HCT116 (cell line): ENCODE data around the gene MEIS1. TPM values are rescaled to one million over a fixed set of nuclear protein-coding genes. Genes with fewer than 3 reads are reported as not detected.

Source experiments
- ATAC-seq: fragments of 200-7000 bp; cut with Tn5 transposase; 2 replicates; pipeline ENCODE4 v1.9.1; 2020; ENCODE audit warnings: mild to moderate bottlenecking, moderate library complexity
- BruUV-seq: library from RNA; stranded (reverse); fragments of 400-500 nt; replicated peaks from 2 replicates; lab custom pipeline; 2021; lab: Mats Ljungman, UMichigan
- CTCF ChIA-PET: fragments of 300-600 bp; sonication (Branson Sonifier 250); formaldehyde crosslinking; loops from one replicate; lab custom pipeline; 2021; ENCODE audit warnings: antibody characterized with exemption; lab: Charles Lee
- POLR2A ChIA-PET: fragments of 300-600, 350-600 bp; sonication (Branson Sonifier 250); formaldehyde crosslinking; loops from one replicate; lab custom pipeline; 2021; ENCODE audit warnings: antibody characterized with exemption; lab: Charles Lee
- RAD21 ChIA-PET, 2 experiments: fragments of 300-600 bp; sonication (Branson Sonifier 250); formaldehyde crosslinking; loops; one replicate each; lab custom pipeline; 2023; ENCODE audit warnings: low total read pairs in 2 of 2; ENCODE audit not compliant: uncharacterized antibody in 2 of 2, unreplicated experiment in 2 of 2, low non-redundant PET in 1 of 2; lab: Charles Lee
- DNase-seq: peaks from one replicate; pipeline ENCODE4 v3.0.0-alpha.2; 2010; ENCODE audit warnings: low read depth, low spot score
- H2AFZ ChIP-seq: fragments of 200-600 bp; shearing (Covaris generic), sonication (generic); 2 replicates; pipeline ENCODE4 v1.6.1; 2017; ENCODE audit warnings: low read depth, mixed run types, mixed read lengths, antibody characterized with exemption, low read length; ENCODE audit not compliant: poor library complexity, severe bottlenecking
- H3K27ac ChIP-seq: 2 replicates; pipeline ENCODE4 v1.5.1; 2012; ENCODE audit warnings: low read depth, low read length
- H3K27me3 ChIP-seq: fragments of 200-600 bp; sonication (generic); 2 replicates; pipeline ENCODE4 v1.6.1; 2016; ENCODE audit warnings: mixed run types, low read length, mixed read lengths; ENCODE audit not compliant: insufficient read depth
- H3K36me3 ChIP-seq, 2 experiments: fragments of 200-500 bp in 1 of 2; fragments of 200-600 bp in 1 of 2; sonication (Bioruptor generic) in 1 of 2; sonication (generic) in 1 of 2; 2 replicates each; pipeline versions ENCODE4 v1.5.1 to v1.6.1; 2014 to 2016; ENCODE audit warnings: low read length in 2 of 2, inconsistent platforms in 1 of 2, mixed read lengths in 1 of 2, mixed run types in 1 of 2; ENCODE audit not compliant: insufficient read depth in 2 of 2, control insufficient read depth in 1 of 2
- H3K4me1 ChIP-seq, 2 experiments: fragments of 200-600 bp in 1 of 2; sonication (generic) in 1 of 2; 2 replicates each; pipeline versions ENCODE4 v1.5.1 to v1.6.1; 2012 to 2017; ENCODE audit warnings: low read length in 2 of 2, inconsistent platforms in 1 of 2, mild to moderate bottlenecking in 1 of 2, mixed read lengths in 1 of 2, mixed run types in 1 of 2, moderate library complexity in 1 of 2; ENCODE audit not compliant: insufficient read depth in 2 of 2, control insufficient read depth in 1 of 2
- H3K4me2 ChIP-seq: fragments of 200-600 bp; sonication (generic); 2 replicates; pipeline ENCODE4 v1.6.1; 2017; ENCODE audit warnings: mixed run types, low read length, mixed read lengths
- H3K4me3 ChIP-seq, 2 experiments: fragments of 200-600 bp in 1 of 2; sonication (generic) in 1 of 2; replicated peaks in 1 of 2; 2 replicates each; pipeline ENCODE4 v1.5.1; 2011 to 2016; ENCODE audit warnings: low read length in 2 of 2, control low read depth in 1 of 2, low read depth in 1 of 2, mild to moderate bottlenecking in 1 of 2, mixed read lengths in 1 of 2, mixed run types in 1 of 2
- H3K79me2 ChIP-seq: fragments of 200-600 bp; sonication (generic); 2 replicates; pipeline ENCODE4 v1.6.1; 2017; ENCODE audit warnings: mild to moderate bottlenecking, mixed run types, low read length, moderate library complexity, mixed read lengths; ENCODE audit not compliant: insufficient read depth
- H3K9ac ChIP-seq: fragments of 200-600 bp; sonication (generic); 2 replicates; pipeline ENCODE4 v1.6.1; 2016; ENCODE audit warnings: low read length, mixed read lengths
- H3K9me2 ChIP-seq: fragments of 200-600 bp; sonication (generic), shearing (Covaris generic); 2 replicates; pipeline ENCODE4 v1.6.1; 2017; ENCODE audit warnings: mixed run types, mild to moderate bottlenecking, moderate library complexity; ENCODE audit not compliant: insufficient read depth
- H3K9me3 ChIP-seq, 2 experiments: fragments of 200-500 bp in 1 of 2; fragments of 200-600 bp in 1 of 2; sonication (Bioruptor generic) in 1 of 2; sonication (generic) in 1 of 2; 2 replicates each; pipeline ENCODE4 v1.6.1; 2014 to 2017; ENCODE audit warnings: low read length in 2 of 2, mixed read lengths in 2 of 2, inconsistent platforms in 1 of 2, low read depth in 1 of 2, mild to moderate bottlenecking in 1 of 2, mixed run types in 1 of 2, moderate library complexity in 1 of 2; ENCODE audit not compliant: control insufficient read depth in 1 of 2, insufficient read depth in 1 of 2
- H4K20me1 ChIP-seq: fragments of 200-600 bp; sonication (generic), shearing (Covaris generic); 2 replicates; pipeline ENCODE4 v1.6.1; 2017; ENCODE audit warnings: mixed run types, mild to moderate bottlenecking, moderate library complexity; ENCODE audit not compliant: insufficient read depth
- CEBPB ChIP-seq: IDR thresholded peaks from 2 replicates; pipeline ENCODE4 v1.6.1; 2012; ENCODE audit warnings: low read depth
- ELF1 ChIP-seq: IDR thresholded peaks from 2 replicates; pipeline ENCODE4 v1.6.1; 2012; ENCODE audit warnings: low read depth, borderline replicate concordance
- EZH2 ChIP-seq: fragments of 200-600 bp; sonication (generic); IDR thresholded peaks from 2 replicates; pipeline ENCODE4 v1.6.1; 2017; ENCODE audit warnings: antibody characterized with exemption, mixed run types
- EZH2phosphoT487 ChIP-seq: fragments of 200-600 bp; IDR thresholded peaks from 2 replicates; pipeline ENCODE4 v1.6.1; 2018; ENCODE audit warnings: antibody characterized with exemption, borderline replicate concordance
- FOSL1 ChIP-seq: IDR thresholded peaks from 2 replicates; pipeline ENCODE4 v1.6.1; 2012; ENCODE audit warnings: low read depth
- MAX ChIP-seq: IDR thresholded peaks from 2 replicates; pipeline ENCODE4 v1.6.1; 2012
- POLR2A ChIP-seq: IDR thresholded peaks from 2 replicates; pipeline ENCODE4 v1.7.0; 2011; ENCODE audit warnings: borderline replicate concordance; ENCODE audit not compliant: insufficient read depth, insufficient read length; ENCODE audit errors: extremely low read depth
- POLR2AphosphoS5 ChIP-seq: IDR thresholded peaks from 2 replicates; pipeline ENCODE4 v1.6.1; 2011; ENCODE audit warnings: mild to moderate bottlenecking, low read depth, low read length, moderate library complexity
- SP1 ChIP-seq: IDR thresholded peaks from 2 replicates; pipeline ENCODE4 v1.6.1; 2012; ENCODE audit warnings: low read depth
- SRF ChIP-seq: IDR thresholded peaks from 2 replicates; pipeline ENCODE4 v1.6.1; 2012; ENCODE audit warnings: low read depth
- TCF7L2 ChIP-seq: IDR thresholded peaks from 2 replicates; pipeline ENCODE4 v1.7.0; 2011; ENCODE audit warnings: borderline replicate concordance, inconsistent platforms; ENCODE audit not compliant: insufficient read depth, insufficient read length; ENCODE audit errors: extremely low read depth
- ZFX ChIP-seq: fragments of 450-650 bp; IDR thresholded peaks from 2 replicates; pipeline ENCODE4 v1.6.1; 2017
- intact Hi-C: fragments of 100-400 bp; cut with micrococcal nuclease; formaldehyde crosslinking; loops from 2 replicates; pipeline ENCODE4 v1.10.0; 2022
- total RNA-seq: library from RNA; stranded (reverse); gene quantifications from one replicate; pipeline ENCODE4 v1.2.1, GENCODE V29; 2021; ENCODE audit not compliant: unreplicated experiment
- TF ChIP-seq, protein P1 (sequence below), 3 experiments: fragments of 200-600 bp in 1 of 3; sonication (generic) in 1 of 3; IDR thresholded peaks in 2 of 3; conservative IDR thresholded peaks in 1 of 3; 2 replicates each; pipeline ENCODE4 v1.5.1; 2012 to 2017; ENCODE audit warnings: low read depth in 2 of 3, low read length in 2 of 3, antibody characterized with exemption in 1 of 3, borderline replicate concordance in 1 of 3, control low read depth in 1 of 3, mild to moderate bottlenecking in 1 of 3, mixed read lengths in 1 of 3, mixed run types in 1 of 3, moderate library complexity in 1 of 3; ENCODE audit not compliant: insufficient read depth in 1 of 3
- TF ChIP-seq, protein P2 (sequence below): IDR thresholded peaks from 2 replicates; pipeline ENCODE4 v1.6.1; 2012; ENCODE audit warnings: low read depth

Gene MEIS1
- total RNA-seq, 1 experiment from 2014 or later, result 0.32 TPM

- DNase-seq (no peak), ATAC-seq (no peak)
- intact Hi-C loops, result no loop called here
- RAD21 ChIA-PET, result no interaction called here
- H3K4me1 ChIP-seq, result no peaks in the 10 kb centered on the region
- no peaks in the 10 kb centered on the region for H3K36me3 ChIP-seq
- no peak overlapping the region for H3K9ac ChIP-seq
- no peak overlapping the region for H3K27ac ChIP-seq
- TF ChIP-seq SP1, result no peak
- TF ChIP-seq, protein P1, sequence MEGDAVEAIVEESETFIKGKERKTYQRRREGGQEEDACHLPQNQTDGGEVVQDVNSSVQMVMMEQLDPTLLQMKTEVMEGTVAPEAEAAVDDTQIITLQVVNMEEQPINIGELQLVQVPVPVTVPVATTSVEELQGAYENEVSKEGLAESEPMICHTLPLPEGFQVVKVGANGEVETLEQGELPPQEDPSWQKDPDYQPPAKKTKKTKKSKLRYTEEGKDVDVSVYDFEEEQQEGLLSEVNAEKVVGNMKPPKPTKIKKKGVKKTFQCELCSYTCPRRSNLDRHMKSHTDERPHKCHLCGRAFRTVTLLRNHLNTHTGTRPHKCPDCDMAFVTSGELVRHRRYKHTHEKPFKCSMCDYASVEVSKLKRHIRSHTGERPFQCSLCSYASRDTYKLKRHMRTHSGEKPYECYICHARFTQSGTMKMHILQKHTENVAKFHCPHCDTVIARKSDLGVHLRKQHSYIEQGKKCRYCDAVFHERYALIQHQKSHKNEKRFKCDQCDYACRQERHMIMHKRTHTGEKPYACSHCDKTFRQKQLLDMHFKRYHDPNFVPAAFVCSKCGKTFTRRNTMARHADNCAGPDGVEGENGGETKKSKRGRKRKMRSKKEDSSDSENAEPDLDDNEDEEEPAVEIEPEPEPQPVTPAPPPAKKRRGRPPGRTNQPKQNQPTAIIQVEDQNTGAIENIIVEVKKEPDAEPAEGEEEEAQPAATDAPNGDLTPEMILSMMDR (IDR thresholded peaks at IDR 0.05 in 2 of 3, conservative IDR thresholded peaks at IDR 0.05 in 1 of 3; ENCODE audit: borderline replicate concordance in 1 of 3, insufficient read depth in 1 of 3, low read depth in 2 of 3, low read length in 2 of 3), result no peak
- TF ChIP-seq CEBPB, result no peak
- TF ChIP-seq FOSL1, result no peak
- TF ChIP-seq TCF7L2, result no peak
- TF ChIP-seq EZH2, result no peak
- no peak for TF ChIP-seq EZH2phosphoT487
- TF ChIP-seq ELF1, result no peak
- TF ChIP-seq, protein P2, sequence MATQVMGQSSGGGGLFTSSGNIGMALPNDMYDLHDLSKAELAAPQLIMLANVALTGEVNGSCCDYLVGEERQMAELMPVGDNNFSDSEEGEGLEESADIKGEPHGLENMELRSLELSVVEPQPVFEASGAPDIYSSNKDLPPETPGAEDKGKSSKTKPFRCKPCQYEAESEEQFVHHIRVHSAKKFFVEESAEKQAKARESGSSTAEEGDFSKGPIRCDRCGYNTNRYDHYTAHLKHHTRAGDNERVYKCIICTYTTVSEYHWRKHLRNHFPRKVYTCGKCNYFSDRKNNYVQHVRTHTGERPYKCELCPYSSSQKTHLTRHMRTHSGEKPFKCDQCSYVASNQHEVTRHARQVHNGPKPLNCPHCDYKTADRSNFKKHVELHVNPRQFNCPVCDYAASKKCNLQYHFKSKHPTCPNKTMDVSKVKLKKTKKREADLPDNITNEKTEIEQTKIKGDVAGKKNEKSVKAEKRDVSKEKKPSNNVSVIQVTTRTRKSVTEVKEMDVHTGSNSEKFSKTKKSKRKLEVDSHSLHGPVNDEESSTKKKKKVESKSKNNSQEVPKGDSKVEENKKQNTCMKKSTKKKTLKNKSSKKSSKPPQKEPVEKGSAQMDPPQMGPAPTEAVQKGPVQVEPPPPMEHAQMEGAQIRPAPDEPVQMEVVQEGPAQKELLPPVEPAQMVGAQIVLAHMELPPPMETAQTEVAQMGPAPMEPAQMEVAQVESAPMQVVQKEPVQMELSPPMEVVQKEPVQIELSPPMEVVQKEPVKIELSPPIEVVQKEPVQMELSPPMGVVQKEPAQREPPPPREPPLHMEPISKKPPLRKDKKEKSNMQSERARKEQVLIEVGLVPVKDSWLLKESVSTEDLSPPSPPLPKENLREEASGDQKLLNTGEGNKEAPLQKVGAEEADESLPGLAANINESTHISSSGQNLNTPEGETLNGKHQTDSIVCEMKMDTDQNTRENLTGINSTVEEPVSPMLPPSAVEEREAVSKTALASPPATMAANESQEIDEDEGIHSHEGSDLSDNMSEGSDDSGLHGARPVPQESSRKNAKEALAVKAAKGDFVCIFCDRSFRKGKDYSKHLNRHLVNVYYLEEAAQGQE, result no peak
- no peak for TF ChIP-seq ZFX
- no peak for TF ChIP-seq POLR2A
- TF ChIP-seq SRF, result no peak
- no peak for TF ChIP-seq POLR2AphosphoS5
- no peak for TF ChIP-seq MAX
- H3K9me2 ChIP-seq, result no peaks in the 10 kb centered on the region
- H3K4me2 ChIP-seq, result no peak overlapping the region
- no peak overlapping the region for H3K4me3 ChIP-seq
- H2AFZ ChIP-seq, result no peak overlapping the region
- no peaks in the 10 kb centered on the region for H3K27me3 ChIP-seq
- CTCF ChIA-PET, result no interaction called here
- no peaks in the 10 kb centered on the region for H3K79me2 ChIP-seq
- H4K20me1 ChIP-seq, result no peaks in the 10 kb centered on the region
- no TSS peak for BruUV-seq
- peaks cover 0 to 6% of the 10 kb centered on the region in 2 experiments; a peak in 1 of 4 replicates for H3K9me3 ChIP-seq
- POLR2A ChIA-PET, result no interaction called here
These were observed 160.6 kb downstream of the MEIS1 start for GRCh38 chr2:66595556-66595955.
